ENCODE measurements around the gene ALAS1. TPM values are rescaled to one million over a fixed set of nuclear protein-coding genes. Genes with fewer than 3 reads are reported as not detected.

The ALAS1 gene
- total and polyA plus RNA-seq, 2 experiments from 2014 or later, result 17.8 to 42.8 TPM

DNA sequence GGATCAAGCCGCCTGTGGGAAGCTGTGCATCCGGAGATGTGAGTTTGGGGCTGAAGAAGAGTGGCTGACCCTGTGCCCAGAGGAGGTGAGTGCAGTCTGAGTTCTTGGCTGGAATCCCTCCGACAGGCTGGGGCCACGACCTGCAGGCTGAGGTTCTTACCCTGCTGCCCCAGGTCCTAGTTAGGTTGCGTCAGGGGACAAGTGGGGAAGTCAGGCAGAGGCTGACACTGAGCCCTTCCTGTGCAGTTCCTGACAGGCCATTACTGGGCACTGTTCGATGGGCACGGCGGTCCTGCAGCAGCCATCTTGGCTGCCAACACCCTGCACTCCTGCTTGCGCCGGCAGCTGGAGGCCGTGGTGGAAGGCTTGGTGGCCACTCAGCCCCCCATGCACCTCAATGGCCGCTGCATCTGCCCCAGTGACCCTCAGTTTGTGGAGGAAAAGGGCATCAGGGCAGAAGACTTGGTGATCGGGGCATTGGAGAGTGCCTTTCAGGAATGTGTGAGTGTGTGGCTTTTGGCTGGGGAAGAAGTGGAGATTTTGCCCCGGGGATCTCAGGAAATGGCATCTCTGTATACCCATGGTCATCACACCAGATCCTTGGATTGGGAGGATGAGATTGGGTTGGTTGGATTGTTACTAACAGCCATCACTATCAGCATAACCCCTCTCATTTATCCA, 48.9 kb downstream of the ALAS1 start (continued):
- TF ChIP-seq ZNF331 (CRISPR knock-in tag; IDR thresholded peaks at IDR 0.05; ENCODE audit: low read depth), result no peak
- TF ChIP-seq, protein P1, sequence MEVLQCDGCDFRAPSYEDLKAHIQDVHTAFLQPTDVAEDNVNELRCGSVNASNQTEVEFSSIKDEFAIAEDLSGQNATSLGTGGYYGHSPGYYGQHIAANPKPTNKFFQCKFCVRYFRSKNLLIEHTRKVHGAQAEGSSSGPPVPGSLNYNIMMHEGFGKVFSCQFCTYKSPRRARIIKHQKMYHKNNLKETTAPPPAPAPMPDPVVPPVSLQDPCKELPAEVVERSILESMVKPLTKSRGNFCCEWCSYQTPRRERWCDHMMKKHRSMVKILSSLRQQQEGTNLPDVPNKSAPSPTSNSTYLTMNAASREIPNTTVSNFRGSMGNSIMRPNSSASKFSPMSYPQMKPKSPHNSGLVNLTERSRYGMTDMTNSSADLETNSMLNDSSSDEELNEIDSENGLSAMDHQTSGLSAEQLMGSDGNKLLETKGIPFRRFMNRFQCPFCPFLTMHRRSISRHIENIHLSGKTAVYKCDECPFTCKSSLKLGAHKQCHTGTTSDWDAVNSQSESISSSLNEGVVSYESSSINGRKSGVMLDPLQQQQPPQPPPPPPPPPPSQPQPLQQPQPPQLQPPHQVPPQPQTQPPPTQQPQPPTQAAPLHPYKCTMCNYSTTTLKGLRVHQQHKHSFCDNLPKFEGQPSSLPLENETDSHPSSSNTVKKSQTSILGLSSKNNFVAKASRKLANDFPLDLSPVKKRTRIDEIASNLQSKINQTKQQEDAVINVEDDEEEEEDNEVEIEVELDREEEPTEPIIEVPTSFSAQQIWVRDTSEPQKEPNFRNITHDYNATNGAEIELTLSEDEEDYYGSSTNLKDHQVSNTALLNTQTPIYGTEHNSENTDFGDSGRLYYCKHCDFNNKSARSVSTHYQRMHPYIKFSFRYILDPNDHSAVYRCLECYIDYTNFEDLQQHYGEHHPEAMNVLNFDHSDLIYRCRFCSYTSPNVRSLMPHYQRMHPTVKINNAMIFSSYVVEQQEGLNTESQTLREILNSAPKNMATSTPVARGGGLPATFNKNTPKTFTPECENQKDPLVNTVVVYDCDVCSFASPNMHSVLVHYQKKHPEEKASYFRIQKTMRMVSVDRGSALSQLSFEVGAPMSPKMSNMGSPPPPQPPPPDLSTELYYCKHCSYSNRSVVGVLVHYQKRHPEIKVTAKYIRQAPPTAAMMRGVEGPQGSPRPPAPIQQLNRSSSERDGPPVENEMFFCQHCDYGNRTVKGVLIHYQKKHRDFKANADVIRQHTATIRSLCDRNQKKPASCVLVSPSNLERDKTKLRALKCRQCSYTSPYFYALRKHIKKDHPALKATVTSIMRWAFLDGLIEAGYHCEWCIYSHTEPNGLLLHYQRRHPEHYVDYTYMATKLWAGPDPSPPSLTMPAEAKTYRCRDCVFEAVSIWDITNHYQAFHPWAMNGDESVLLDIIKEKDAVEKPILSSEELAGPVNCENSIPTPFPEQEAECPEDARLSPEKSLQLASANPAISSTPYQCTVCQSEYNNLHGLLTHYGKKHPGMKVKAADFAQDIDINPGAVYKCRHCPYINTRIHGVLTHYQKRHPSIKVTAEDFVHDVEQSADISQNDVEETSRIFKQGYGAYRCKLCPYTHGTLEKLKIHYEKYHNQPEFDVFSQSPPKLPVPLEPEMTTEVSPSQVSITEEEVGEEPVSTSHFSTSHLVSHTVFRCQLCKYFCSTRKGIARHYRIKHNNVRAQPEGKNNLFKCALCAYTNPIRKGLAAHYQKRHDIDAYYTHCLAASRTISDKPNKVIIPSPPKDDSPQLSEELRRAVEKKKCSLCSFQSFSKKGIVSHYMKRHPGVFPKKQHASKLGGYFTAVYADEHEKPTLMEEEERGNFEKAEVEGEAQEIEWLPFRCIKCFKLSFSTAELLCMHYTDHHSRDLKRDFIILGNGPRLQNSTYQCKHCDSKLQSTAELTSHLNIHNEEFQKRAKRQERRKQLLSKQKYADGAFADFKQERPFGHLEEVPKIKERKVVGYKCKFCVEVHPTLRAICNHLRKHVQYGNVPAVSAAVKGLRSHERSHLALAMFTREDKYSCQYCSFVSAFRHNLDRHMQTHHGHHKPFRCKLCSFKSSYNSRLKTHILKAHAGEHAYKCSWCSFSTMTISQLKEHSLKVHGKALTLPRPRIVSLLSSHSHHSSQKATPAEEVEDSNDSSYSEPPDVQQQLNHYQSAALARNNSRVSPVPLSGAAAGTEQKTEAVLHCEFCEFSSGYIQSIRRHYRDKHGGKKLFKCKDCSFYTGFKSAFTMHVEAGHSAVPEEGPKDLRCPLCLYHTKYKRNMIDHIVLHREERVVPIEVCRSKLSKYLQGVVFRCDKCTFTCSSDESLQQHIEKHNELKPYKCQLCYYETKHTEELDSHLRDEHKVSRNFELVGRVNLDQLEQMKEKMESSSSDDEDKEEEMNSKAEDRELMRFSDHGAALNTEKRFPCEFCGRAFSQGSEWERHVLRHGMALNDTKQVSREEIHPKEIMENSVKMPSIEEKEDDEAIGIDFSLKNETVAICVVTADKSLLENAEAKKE (CRISPR knock-in tag; IDR thresholded peaks at IDR 0.05), result no peak

DNA sequence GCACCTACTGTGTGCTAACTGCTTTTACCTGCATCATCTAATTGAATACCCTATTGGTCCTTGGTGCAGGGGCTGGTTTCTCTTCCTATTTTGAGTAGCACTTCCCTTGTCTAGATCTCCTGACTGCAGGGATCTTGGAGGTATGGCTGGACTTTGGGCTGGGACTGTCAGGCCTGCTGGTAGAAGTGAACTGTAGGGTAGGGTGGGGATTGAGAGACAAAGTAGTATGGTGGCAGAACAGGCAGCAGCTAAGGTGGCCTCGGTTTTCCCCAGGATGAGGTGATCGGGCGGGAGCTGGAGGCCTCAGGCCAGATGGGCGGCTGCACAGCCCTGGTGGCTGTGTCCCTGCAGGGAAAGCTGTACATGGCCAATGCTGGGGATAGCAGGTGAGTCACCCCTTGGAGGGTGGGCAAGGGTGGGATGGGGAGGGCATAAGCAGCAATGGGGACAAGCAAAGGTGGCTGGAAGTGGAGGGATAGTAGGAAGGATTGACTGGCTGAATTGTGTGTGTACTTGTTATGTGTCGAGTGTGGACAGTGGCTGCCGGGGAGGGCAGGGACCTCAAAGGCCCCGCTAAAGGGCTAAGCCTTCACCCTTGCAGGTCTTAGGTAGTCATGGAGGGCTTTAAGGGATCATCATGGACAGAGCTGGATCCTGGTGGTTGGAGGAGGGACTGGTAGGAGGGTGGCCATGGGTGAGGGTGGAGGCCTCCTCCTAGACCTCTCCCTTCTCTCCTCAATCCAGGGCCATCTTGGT, 49.6 kb downstream of the ALAS1 start:
- peaks cover 7% of the 10 kb centered on the region; the same call in 2 of the 3 replicates for H3K36me3 Mint-ChIP-seq (ENCODE audit: low read depth)
- H3K27me3 Mint-ChIP-seq (ENCODE audit: insufficient read depth, low read depth, poor library complexity), result peaks cover 52% of the 10 kb centered on the region
- H3K4me2 ChIP-seq, result no peak overlapping the region
- TF ChIP-seq, protein P2, sequence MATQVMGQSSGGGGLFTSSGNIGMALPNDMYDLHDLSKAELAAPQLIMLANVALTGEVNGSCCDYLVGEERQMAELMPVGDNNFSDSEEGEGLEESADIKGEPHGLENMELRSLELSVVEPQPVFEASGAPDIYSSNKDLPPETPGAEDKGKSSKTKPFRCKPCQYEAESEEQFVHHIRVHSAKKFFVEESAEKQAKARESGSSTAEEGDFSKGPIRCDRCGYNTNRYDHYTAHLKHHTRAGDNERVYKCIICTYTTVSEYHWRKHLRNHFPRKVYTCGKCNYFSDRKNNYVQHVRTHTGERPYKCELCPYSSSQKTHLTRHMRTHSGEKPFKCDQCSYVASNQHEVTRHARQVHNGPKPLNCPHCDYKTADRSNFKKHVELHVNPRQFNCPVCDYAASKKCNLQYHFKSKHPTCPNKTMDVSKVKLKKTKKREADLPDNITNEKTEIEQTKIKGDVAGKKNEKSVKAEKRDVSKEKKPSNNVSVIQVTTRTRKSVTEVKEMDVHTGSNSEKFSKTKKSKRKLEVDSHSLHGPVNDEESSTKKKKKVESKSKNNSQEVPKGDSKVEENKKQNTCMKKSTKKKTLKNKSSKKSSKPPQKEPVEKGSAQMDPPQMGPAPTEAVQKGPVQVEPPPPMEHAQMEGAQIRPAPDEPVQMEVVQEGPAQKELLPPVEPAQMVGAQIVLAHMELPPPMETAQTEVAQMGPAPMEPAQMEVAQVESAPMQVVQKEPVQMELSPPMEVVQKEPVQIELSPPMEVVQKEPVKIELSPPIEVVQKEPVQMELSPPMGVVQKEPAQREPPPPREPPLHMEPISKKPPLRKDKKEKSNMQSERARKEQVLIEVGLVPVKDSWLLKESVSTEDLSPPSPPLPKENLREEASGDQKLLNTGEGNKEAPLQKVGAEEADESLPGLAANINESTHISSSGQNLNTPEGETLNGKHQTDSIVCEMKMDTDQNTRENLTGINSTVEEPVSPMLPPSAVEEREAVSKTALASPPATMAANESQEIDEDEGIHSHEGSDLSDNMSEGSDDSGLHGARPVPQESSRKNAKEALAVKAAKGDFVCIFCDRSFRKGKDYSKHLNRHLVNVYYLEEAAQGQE (IDR thresholded peaks at IDR 0.05; ENCODE audit: unreplicated experiment), result no peak
- TF ChIP-seq, protein P3, sequence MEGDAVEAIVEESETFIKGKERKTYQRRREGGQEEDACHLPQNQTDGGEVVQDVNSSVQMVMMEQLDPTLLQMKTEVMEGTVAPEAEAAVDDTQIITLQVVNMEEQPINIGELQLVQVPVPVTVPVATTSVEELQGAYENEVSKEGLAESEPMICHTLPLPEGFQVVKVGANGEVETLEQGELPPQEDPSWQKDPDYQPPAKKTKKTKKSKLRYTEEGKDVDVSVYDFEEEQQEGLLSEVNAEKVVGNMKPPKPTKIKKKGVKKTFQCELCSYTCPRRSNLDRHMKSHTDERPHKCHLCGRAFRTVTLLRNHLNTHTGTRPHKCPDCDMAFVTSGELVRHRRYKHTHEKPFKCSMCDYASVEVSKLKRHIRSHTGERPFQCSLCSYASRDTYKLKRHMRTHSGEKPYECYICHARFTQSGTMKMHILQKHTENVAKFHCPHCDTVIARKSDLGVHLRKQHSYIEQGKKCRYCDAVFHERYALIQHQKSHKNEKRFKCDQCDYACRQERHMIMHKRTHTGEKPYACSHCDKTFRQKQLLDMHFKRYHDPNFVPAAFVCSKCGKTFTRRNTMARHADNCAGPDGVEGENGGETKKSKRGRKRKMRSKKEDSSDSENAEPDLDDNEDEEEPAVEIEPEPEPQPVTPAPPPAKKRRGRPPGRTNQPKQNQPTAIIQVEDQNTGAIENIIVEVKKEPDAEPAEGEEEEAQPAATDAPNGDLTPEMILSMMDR (conservative IDR thresholded peaks at IDR 0.05; ENCODE audit: low read depth in 2 of 2), result no peak
- TF ChIP-seq NANOG (IDR thresholded peaks at IDR 0.05; ENCODE audit: borderline replicate concordance), result no peak
- TF ChIP-seq ZNF114 (CRISPR knock-in tag; IDR thresholded peaks at IDR 0.05), result no peak

More for the DNA sequence above, 49.6 kb downstream of the ALAS1 start:
- Mint-ChIP-seq H3K9me3 (peaks cover 6% of the 10 kb centered on the region; the same call in 2 of the 3 replicates), H3K27ac (no peak overlapping the region), H3K4me1 (peaks cover 5% of the 10 kb centered on the region), H3K4me3 (no peak overlapping the region; the same call in 2 of the 3 replicates)
- no peaks in the 10 kb centered on the region for H3K9me2 ChIP-seq (ENCODE audit: insufficient read depth)
- H3K27me3 ChIP-seq (ENCODE audit: insufficient read depth), result peaks cover 44% of the 10 kb centered on the region
- H3K4me3 ChIP-seq, result no peak overlapping the region
- no peak overlapping the region for H3K27ac ChIP-seq (ENCODE audit: low read depth)
- H3F3A ChIP-seq (replicated peaks; ENCODE audit: low read depth), result peaks cover 8% of the 10 kb centered on the region
- ATAC-seq (no peak), DNase-seq (ENCODE audit: low spot score) (no peak)
- H2AFZ ChIP-seq, result no peak overlapping the region
- peaks cover 6% of the 10 kb centered on the region; the same call in 1 of the 2 replicates for H4K20me1 ChIP-seq (replicated peaks; ENCODE audit: insufficient read depth)
- peaks cover 11% of the 10 kb centered on the region; the same call in 1 of the 2 replicates for H3K4me1 ChIP-seq (ENCODE audit: insufficient read depth)
- H3K79me2 ChIP-seq (replicated peaks; ENCODE audit: insufficient read depth), result no peaks in the 10 kb centered on the region
- H3K36me3 ChIP-seq (ENCODE audit: insufficient read depth), result peaks cover 3% of the 10 kb centered on the region; the same call in 1 of the 2 replicates

All from GM23338 (cell line).